Embryonic facial prominence (tissue), 1 donor: ENCODE data around the gene PRKCI.
"Not testable (repeated sequence)": the region's sequence is repeated elsewhere in the genome, so short reads cannot be mapped to it uniquely, and the experiment has no call there.

Source experiments
- DNase-seq: peaks from one replicate; pipeline ENCODE4 v3.0.0-alpha.2; 2016; ENCODE audit errors: extremely low spot score

PRKCI gene

GRCh38 chr3:170222647-170223541, 670 bp downstream of the PRKCI start:
- DNase-seq = no peak

DNA sequence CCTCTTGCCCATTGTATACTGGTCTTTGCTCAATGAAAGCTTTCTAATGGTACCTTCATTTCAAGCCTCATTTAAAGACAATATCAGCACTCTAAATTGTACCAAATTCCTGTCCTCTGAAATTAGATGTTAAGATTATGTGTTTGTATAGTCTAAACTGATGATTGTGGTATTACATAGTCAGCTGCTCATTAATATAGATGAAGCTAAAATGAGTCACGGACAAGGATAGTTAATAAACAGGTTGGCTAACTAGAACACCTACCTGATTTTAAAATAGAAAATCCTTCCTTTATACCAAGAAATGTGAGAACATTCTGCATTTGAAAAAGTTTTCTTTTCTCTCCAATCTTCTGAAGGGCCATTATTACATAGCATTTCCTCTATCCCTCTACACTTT, 2.9 kb downstream of the PRKCI start:
- no peak for DNase-seq

DNA sequence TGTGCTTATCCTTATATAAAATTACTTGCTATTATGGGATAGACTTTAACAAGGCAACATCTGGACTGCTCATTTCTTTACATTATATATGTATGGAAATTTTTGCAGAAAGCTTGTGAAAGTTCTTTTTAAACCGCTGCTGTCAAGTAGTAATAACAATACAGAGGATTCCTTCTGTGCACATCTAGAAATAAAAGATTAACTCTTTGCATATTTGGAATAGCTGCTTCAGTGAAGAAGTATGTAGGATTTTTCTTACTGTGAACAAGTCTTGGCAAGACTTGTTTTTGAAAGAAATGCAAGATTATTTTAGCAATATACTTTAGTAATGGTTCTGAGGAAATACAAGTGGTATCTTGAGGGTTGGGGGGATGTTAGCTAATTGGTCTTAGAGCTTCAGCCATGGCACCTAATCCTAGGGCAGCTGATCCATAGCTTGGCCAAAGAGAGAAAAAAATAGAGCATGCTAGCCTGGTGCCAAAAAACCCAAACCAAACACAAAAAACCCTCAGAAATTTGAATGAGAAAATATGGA, 4.3 kb downstream of the PRKCI start:
- DNase-seq = no peak

- no peak for DNase-seq
These were observed 6.0 kb downstream of the PRKCI start for GRCh38 chr3:170228093-170228766.

DNA sequence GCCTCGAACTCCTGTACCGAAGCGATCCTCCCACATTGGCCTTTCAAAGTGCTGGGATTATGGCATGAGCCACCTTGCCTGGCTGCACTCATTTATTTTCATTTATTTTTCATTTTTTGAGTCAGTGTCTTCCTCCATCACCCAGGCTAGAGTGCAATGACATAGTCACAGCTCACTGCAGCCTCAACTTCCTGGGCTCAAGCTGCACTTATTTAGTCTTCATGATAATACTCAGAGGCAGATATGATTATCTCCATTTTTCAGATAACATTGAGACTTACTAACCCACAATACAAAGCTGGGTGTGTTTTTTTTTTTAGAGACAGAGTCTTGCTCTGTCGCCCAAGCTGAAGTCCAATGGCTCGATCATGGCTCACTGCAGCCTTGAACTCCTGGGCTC, 10.0 kb downstream of the PRKCI start:
- DNase-seq = no peak

DNA sequence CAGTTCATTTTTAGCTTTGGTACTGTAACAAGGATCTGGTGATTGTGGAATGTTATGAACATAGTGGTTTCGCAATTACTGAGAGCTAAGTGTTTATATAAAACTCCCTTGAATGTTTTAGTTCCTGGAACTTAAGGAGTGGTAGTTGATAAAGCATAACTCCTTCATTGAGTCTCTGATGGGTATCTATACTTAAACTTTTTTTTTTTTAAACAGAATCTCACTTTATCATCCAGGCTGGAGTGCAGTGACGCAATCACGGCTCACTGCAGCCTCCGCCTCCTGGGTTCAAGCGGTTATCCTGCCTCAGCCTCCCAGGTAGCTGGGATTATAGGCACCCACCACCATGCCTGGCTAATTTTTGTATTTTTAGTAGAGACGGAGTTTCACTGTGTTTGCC, 11.3 kb downstream of the PRKCI start:
- DNase-seq = no peak

- no peak for DNase-seq
These were observed 17.9 kb downstream of the PRKCI start for GRCh38 chr3:170240142-170240541.

DNA sequence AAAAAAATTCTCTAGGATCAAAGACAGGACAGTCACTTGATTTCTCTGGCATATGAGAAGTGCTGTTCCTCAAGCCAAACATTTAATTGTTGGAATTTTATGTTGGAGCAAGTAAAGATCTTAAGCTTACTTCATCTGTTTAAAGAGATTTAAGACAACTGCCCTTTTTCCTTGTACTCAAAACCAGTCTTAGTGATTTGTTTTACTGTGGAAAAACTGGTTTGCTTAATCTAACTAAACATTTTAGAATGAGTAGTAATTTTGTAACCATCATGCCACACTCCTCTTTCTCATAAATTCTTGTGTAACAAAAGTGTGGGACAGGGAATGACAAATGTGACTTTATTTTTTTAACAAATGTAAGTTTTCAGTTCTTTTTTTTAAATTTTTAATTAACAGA, 18.4 kb downstream of the PRKCI start:
- DNase-seq = no peak

- DNase-seq = no peak
These were observed 22.4 kb downstream of the PRKCI start for GRCh38 chr3:170244576-170244975.

DNA sequence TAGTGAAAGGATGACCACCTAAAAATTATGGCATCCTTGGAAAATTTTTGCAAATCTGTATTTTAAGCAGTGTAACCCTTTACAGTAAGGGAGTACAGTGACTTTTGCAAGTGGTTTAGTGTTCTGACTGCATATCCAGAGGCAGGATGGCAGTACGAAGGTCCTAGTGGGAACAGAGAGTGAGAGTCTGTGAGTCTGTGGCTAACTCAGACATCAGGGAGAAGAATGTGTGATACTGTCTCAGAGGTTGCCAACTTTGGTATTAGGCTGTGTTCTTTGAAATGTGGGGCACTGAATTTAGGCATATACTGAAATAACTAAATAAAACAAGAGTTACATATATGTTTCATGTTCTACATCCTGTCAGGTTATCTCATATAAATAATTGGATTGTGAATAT, 25.7 kb downstream of the PRKCI start:
- DNase-seq = no peak

DNA sequence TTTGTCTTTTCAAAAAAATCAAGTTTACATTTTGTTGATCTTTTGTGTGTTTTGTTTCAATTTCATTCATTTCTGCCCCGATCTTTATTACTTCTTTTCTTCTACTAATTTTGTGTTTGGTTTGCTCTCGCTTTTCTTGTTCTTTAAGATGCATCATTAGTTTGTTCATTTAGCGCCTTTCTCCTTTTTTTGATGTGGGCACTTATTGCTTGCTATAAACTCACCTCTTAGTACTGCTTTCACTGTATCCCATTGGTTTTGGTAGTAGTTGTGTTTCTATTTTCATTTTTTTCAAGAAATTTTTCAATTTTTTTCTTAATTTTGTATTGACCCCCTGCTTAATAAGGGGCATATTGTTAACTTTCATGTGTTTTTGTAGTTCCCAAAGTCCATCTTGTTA, 34.4 kb downstream of the PRKCI start:
- no peak for DNase-seq

DNA sequence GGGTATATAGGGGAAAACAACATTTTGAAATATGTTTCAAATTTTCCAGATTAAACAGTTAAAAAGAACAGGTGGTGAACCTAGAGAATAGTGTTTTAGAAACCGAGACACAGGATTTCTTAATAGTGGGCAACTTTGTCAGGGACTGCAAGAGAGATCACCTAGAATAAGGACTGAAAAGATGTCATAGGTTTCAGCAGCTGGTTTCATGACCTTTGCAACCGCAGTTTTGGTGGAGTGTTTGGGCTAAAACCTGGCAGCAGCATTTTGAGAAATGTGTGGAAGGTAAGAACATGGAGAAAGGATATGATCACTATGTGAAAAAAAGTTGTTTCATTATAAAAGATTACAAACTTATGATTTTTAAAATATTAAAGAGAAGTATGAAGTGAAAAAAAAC, 34.9 kb downstream of the PRKCI start:
- DNase-seq = no peak

DNA sequence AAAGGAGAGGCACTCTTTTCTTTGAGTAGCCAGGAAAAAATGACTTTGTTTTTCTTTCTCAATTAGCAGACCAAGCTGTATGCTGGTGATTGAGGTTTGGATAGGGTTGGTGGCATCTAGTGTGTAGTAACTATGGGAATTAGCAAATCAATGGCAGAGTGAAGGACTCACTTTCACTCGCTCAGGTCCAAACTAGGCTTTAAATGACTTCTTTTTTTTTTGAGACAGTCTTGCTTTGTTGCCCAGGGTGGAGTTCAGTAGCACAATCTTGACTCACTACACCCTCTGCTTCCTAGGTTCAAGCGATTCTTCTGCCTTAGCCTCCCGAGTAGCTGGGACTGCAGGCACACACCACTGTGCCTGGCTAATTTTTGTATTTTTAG, 35.9 kb downstream of the PRKCI start:
- DNase-seq = no peak

GRCh38 chr3:170259907-170260306, 37.7 kb downstream of the PRKCI start:
- DNase-seq = no peak

GRCh38 chr3:170267793-170268192, 45.6 kb downstream of the PRKCI start:
- no peak for DNase-seq

DNA sequence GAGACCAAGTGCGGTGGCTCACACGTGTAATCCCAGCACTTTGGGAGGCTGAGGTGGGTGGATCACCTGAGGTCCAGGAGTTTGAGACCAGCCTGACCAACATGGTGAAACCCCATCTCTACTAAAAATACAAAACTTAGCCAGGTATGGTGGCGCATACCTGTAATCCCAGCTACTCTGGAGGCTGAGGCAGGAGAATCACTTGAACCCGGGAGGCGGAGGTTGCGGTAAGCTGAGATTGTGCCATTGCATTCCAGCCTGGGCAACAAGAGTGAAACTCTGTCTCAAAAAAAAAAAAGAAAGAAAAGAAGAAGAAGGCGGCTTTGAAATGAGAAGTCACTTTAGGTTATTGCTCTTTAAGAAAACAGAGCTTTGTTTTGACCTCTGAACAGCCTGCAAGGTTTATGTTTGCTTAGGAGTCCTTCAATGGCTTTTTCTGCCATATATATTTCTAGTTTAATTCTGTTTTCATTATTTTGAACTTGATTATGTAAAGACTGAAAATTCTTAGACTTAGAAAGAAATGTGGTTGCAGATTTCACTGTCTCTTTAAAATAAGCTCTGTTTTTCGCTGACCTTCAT, 47.5 kb downstream of the PRKCI start:
- not testable (repeated sequence) for DNase-seq

- no peak for DNase-seq
These were observed 48.2 kb downstream of the PRKCI start for GRCh38 chr3:170270282-170270881.

- DNase-seq = no peak
These were observed 52.4 kb downstream of the PRKCI start for GRCh38 chr3:170274641-170275040.

- DNase-seq = no peak
These were observed 53.6 kb downstream of the PRKCI start for GRCh38 chr3:170275832-170276231.

- not testable (repeated sequence) for DNase-seq
These were observed 55.1 kb downstream of the PRKCI start for GRCh38 chr3:170277311-170277710.

DNA sequence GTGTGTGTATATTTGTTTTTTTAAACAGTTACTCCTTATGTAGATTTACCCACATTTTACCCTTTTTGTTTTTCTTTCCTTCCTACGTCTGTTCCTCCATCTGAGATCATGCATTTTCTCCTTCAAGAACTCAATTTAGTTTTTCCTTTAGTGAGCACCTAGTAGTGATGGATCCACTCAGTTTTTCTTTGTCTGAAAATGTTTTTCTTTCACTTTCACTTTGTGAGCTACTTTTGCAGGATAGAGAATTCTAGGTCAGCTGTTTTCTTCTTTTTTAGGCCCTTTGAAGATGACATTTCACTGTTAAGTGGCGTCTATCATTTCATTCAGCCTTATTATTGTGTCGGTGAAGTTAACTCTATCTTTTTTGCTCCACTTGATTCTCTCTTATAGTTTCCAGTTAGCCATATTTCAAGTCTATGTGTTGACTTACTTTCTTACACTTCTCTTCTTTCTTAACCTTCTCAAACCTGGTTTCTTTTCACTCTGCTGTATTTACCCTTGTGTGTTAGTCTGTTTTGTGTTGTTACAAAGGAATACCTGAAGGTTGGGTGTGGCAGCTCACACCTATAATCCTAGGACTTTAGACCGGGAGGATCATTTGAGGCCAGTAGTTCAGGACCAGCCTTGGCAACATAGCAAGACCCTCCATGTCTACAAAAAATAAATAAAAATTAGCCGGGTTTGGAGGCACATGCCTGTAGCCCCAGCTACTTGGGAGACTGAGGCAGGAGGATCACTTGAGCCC, 55.8 kb downstream of the PRKCI start:
- no peak for DNase-seq

GRCh38 chr3:170278627-170279026, 56.4 kb downstream of the PRKCI start:
- DNase-seq = no peak
